Endometrium (tissue), 2 donors: ENCODE data around the gene CAPN8.

Source experiments
- FAIRE-seq: peaks from 2 replicates; lab custom pipeline; 2012; peaks lifted over from hg19 to GRCh38; lab: Jason Lieb, UNC
- donor health status: control.
- donor health status: control.

The CAPN8 gene

DNA sequence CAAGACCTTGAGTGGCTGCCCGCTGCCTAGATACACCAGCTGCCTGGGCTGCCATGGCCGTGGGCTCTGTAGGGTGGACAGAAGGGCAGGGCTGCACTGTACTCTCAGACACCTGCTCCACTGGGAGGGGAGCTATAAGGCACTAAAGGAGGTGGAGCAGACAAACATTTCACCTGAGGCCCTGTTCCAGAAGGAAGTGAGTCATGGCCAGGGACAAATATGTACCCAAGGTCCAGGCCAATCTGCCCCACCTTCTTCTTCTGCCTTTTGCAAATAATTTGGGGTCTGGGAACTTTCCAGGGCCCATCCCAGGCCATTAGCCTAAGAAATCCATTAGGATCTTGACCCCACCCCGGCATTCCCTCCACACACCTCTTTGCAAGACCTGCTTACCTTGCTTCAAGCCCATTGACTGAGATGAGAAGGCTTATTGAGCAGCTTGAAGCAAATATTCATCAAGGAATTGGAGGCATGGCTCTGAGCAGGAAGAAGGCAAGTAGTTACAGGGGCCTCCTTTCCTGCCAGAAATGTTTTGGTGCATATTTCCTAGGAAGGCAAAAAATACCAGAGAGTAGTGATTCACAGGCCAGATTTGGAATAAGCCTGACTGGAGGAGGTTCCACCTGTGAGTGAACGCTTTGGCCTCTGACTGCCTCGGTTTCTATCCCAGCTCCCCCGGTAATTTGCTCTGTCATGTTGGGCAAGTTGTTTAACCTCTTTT, at the start of gene CAPN8:
CAPN8 (minus strand) TSS at position 110 of the 721 bp plus-strand sequence; CDS start at position 55, 55 bp downstream.
- FAIRE-seq: no peak

DNA sequence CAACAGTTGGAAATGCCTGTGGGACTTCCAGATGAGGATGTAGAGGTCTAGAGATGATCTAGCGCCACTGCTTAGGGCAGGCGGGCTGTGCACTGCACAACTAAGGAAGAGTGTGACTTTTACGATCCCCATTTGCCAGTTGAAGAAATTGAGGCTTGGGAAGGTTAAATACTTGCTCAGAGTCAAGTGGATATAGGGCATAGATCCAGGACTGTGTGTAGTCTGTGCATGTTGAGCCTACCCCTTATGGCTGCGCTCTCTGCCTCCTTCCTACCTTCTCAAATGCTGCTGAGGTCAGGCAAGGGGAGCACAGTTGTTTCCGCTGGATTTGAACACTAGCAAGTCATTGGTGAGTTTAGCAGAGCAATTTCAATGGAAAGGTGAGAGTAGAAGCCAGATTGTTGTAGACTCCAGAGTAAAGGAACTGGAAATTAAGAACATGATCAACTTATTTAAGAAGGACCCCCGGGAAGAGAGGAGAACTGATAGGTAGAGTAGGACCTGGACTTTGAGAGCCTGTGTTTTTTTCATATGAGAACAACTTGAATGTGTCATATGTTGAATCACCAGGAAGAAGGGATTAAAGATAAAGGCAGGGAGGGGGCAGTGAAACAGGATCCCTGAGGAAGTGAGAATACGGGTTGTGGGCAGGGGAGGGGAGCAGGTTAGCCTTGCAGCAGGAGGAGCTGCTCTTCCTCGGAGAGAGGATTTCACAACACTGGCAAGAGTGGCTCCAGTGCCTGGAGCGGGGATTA, 49.5 kb upstream of the CAPN8 start:
- FAIRE-seq: no peak

DNA sequence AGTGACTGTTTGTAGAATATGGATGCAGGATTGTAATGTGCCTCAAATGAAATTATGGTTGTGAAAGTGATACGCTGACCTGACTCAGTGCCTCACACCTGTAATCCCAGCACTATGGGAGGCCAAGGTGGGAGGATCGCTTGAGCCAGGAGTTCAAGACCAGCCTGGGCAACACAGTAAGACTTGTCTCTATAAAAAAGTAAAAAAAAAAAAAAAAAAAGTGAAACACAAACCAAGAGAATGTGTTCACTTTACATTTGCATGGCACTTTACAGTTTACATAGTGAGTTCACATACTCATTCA, 48.9 kb upstream of the CAPN8 start:
- FAIRE-seq: no peak

DNA sequence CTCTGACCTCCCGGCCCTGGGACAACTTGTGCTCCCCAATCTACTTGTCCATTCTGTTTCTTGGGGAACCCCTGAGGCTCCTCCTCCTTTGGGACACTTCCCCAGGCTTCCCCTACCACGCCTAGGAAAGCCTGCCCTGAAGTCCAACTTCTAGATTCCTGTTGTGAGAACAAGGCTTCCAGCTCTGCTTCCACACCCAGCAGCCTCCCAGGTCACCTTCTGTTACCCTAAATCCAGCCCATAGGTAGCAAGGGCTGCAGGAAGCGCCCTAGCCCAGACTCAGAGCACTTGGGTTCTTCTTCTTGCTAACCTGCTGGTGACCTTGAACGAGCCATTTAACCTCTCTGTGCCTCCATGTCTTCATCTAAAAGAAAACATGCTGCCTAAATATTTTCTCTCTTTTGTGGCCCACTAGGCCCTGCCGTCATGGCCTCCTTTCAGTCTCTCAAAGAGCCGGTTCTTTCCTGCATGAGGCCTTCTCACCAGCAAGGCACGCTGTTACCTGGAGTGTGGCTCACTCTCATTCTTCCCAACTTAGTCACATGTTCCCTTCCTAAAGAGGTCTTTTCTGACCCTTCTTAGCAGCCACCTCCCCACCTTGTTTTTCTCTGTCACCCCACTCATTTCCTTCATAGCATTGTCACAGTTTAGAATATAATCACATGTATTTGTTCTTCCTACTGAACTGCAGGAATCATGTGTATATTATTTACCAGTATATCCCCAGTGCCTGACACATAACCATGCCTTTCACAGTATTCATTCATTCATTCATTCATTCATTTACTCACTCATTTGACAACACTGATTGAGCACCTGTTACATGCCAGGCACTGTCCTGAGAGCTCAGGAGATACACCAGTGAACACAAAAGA, 48.3 kb upstream of the CAPN8 start:
- FAIRE-seq: no peak

DNA sequence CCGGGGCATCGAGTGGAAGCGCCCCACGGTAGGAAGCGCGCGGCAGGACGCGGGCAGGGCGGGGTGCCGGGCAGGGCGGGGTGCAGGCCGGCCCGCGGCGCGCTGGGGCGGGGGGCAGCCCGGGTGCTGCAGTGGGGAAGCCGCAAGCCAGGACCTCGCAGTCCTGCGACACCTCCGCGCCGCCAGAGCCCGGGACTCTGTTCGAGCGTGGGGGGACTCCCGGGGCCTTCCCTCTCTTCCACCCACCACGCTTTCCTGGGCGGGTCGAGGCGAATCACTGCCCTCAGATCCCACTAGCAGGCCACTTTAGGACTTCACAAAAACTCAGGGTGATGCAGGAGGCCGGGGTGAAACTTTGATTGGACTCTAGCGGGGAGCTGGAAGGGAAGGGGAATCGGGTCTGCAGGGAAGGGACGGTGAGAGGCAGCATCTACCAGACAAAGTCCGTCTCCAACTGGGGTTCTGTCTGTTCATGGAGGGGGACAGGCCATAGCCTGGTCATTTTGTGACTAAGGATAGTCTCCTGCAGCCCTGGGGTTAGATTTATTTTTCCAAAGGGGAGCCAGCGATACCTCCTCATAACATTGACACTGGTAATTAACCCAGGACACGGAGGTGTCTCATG, 47.5 kb upstream of the CAPN8 start:
- FAIRE-seq: no peak

DNA sequence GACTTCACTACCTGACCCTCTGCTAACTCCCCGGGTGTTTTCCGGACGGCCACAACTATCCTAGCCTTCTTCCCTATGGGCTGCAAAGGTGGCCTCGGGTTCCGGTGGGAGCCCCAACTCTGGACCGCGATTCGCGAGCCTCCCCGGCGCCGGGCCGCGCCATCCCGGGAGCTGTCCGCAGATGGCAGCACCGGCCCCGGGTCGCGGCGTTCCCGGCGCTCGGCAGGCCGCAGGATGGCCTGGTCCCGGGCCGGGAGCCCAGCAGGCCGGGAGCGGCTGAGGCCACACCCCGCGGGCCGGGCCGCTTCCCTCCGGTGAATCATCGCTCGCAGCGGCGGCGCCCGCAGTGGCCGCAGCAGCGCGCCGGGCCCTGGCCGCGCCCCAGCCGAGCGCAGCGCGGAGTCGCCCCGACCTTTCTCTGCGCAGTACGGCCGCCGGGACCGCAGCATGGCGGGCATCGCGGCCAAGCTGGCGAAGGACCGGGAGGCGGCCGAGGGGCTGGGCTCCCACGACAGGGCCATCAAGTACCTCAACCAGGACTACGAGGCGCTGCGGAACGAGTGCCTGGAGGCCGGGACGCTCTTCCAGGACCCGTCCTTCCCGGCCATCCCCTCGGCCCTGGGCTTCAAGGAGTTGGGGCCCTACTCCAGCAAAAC, 46.8 kb upstream of the CAPN8 start, which contains the start of gene CAPN2:
CAPN2 (plus strand) TSS at position 346 of the 656 bp plus-strand sequence; CDS start at position 448, 102 bp downstream.
- no peak for FAIRE-seq

DNA sequence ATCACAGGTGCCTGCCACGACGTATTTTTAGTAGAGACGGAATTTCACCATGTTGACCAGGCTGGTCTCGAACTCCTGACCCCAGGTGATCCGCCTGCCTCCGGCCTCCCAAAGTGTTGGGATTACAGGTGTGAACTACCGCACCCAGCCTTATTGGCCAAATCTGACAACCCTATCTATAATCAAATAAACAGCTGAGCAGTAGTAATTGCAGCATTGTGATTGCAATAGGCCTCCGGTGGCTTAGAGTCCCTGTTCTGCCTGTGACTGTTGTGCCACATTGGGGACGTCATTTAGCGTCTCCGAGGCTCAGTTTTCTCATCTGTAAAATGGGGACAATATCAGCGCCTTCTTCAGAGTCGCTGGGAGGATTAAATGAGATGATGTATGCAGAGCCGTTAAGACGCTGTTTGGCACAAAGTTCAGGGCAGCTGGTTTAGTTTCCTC, 46.3 kb upstream of the CAPN8 start:
- FAIRE-seq: no peak

DNA sequence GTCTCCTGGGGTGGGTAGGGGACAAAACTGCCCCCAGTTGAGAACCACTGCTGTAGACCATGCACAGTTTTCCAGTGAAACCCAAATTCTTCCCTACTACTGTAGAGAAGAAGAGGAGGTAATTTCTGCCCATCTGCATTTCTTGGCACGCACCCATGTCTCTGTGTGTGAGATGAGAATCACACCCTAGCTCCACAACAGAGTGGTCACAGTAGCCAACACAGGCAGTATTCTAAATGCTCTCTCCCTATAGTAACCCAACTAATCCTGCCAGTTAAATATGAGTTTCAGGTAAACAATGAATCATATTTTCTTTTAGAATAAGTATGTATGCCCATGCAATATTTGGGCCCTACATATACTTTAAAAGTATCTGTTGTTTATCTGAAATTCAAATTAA, 45.7 kb upstream of the CAPN8 start:
- no peak for FAIRE-seq

DNA sequence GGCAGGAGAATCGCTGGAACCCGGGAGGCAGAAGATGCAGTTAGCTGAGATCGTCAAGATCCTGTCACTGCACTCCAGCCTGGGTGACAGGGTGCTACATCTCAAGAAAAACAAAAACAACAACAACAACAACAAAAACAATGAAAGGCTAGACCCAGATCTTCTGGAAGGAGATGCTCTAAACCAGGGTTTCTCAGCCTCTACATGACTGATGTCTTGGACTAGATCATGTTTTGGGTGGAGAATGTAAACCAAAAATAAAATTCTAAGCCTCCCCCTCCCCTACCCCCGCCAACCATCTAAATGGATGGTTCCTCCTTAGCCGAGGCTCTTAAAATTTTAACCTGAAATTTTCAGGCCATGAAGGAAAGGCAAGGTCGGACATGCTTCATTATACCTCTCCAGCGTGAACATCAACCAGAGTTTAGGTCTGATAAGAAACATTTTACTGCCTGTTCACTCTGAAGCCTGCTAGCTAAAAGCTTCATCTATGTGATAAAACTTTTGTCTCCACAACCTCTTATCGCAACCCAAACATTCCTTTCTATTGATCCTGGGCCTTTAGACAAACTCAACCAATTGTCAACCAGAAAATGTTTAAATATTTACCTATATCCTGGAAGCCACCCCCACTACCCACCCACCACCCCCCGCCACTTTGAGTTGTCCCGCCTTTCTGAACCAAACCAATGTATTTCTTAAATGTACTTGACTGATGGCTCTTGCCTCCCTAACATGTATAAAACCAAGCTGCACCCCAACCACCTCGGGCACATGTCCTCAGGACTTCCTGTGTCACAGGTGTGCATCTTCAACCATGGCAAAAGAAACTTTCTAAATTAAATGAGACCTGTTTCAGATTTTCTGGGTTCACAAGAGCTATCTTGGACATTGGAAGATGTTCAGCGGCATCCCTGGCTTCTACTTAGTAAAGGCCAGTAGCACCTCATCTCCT, 45.0 kb upstream of the CAPN8 start:
- no peak for FAIRE-seq

DNA sequence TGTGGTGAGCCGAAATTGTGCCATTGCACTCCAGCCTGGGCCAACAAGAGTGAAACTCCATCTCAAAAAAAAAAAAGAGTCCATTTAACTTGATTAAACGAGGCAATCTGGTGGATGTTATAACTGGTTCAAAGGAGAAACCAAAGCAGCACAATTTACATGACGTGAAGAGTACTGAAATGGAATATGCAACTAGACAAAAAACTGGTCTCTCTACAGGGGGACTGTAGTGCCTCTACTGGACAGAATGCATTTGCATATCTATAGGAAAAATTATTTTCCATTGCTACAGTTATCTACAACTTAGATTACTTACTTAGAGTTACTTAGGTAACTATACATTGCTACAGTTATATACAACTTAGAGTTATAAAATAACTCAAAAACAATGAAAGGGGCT, 44.1 kb upstream of the CAPN8 start:
- no peak for FAIRE-seq

DNA sequence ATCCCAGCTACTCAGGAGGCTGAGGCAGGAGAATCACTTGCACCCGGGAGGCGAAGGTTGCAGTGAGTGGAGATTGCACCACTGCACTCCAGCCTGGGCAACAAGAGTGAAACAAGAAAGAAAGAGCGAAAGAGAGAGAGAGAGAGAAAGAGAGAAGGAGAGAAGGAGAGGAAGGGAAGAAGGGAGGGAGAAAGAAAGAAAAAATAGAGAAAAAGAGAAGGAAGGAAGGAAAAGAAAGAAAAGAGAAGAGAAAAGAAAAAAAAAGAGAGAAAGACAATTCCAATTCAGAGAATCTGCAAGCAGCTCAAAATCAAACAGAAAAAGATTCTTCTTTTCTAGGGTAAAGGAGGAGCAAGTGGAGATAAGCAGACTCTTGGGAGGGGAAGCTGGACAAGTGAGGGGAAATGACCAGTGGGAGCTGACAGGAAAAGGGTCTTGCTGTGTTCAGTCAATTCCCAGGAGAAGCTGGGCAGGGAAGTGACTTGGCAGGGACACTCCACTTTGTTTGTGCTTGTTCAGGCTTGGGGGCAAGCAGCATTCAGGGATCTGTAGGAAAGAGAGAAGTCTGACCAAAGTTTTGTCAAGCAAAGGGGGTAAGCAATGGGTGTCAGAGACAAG, 43.3 kb upstream of the CAPN8 start:
- FAIRE-seq: no peak

DNA sequence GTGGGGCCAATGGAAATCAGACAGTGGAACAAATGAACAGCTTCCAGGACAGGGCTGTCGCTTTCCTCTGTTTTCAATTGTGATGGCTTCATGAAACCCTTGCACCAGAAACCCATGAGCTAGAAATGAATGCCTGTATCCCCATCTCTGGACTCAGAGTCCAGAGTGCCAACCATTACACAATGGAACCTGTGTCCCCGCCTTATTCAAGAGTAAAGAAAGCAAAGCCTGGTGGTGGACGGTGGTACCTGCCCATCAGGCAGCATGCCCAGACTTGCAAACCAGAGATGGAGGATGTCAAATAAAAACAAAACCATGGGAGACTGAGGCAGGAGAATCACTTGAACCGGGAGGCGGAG, 42.5 kb upstream of the CAPN8 start:
- FAIRE-seq: no peak

DNA sequence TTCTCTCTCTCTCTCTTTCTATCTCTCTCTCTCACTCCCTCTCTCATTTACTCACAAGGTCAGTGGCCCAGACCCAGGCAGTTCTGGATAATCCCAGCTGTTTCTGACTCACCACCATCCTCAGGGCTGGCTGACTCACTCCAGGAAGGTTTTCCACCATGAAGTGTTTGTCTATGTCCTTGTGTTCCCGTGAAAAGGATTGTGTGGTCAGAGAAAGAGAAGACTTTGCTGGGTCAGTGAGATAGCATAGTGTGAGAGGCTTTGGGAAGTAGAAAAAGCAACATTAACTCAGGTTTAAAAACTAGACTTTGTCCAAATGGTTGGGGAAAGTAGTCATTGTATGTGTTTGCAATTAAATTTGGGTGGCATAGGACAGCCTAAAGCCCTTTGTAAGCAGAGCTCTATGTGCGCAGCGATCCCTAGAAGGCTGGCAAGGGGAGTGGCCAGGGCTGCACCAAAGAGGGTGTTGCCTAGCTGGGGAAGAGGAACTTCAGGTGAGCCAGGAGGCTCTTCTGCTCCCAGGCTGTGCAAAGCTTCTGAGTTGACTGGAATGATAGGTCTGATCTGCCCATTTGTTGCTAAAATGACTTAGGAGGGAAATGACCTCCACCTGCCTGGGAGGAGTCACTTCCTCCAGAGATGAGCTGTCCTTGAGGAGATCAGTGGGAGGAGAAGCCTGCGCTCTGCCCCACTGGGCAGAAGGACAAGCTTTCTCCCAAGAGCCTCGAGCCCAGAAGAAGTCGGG, 41.9 kb upstream of the CAPN8 start:
- FAIRE-seq: no peak

DNA sequence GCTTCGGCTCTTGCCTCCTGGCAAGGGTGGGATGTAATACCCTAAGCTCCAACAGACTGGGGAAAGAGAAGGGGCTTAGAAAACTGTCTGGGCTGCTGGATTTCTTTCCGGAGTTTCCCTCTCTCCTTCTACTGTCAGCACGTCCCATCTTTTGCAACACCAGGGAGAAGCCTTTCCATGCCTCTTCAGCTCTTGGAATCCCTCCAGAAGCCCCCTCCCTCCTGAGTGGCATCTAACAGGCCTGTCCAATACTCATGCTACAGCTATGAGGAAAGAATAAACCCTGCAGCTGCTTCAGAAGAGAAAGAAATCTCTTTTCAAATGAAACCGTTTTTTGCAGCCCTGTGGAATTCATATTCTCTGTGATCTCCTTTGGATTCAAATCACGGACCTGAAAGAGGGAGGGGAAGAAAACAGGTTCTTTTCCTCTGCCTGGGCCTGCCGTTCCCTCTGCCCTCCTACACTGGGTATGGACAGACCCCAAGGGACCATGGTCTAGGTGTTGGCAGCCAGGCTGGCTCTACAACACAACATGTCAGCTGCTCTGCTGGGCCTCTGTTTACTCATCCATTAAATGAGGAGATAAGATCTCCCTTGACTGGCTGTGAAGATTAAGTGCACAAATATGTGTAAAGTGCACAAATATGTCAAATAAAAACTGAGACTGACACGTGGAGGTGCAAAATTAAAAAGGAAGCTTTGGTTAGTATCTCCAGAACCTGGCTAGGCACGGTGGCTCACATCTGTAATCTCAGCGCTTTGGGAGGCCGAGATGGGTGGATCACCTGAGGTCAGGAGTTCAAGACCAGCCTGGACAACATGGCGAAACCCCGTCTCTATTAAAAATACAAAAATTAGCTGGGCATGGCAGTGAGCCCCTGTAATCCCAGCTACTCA, 40.8 kb upstream of the CAPN8 start:
- FAIRE-seq: no peak

DNA sequence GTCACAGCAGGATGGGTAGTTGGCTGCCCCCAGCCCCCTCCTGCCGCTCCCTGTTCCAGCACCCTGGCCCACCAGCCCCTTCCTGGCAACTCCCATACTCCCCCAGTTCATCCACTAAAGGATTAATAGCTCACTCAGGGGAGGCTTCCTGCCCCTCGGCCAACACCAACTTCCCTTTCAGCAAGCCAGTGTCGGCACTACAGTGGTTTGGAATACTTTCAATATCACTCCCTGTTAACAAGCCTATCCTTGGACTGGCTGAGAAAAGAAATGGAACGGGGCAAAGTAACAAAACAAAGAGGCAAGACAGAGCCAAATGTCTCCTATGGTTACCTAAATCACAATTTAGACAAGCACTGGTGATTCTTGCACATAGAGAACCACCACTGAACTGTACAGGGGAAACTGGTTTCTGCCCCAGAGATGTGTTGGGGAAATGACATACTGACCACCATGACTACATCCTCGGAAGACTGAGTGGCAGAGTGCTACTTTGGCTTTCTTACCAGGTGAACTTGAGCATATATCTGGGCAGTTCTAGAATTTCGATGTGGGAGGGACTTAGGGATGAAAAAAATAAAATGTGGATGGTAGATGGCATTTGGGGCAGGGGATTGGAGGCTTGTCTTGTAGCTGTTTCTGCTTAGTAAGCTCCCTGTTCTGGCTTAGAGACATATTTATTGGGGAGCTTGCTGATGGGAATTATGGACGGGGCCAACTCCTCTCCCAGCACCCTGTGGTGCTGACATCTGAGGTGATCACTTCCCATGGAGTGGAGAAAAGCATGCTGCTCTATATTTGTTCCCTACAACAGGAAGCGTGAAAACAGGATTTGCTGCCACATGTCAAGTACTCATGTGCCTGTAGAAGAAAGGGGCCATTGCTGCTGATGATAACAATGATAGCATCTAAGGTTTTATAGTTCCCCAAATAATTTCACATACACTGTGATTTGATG, 39.7 kb upstream of the CAPN8 start:
- FAIRE-seq: no peak

DNA sequence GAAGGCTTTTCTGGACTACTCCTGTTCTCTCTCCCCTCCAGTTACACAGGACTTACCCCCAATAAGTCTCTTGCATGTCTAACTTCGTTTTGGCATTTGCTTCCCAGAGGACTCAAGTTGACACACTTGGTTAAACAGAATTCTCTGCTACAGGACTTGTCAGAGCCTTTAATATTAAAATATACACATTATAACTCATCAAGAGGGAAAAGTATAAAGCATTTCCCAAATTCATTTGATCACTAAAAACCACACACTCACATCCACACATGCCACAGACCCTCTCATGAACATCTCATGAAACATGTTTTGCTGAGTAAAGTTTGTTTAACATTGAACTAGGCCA, 38.1 kb upstream of the CAPN8 start:
- FAIRE-seq: no peak
